ENCODE data around the gene KLRF2. TPM values are rescaled to one million over a fixed set of nuclear protein-coding genes. Genes with fewer than 3 reads are reported as not detected.

Gene KLRF2
- total RNA-seq, 2 donors from 2014 or later, result not detected

DNA sequence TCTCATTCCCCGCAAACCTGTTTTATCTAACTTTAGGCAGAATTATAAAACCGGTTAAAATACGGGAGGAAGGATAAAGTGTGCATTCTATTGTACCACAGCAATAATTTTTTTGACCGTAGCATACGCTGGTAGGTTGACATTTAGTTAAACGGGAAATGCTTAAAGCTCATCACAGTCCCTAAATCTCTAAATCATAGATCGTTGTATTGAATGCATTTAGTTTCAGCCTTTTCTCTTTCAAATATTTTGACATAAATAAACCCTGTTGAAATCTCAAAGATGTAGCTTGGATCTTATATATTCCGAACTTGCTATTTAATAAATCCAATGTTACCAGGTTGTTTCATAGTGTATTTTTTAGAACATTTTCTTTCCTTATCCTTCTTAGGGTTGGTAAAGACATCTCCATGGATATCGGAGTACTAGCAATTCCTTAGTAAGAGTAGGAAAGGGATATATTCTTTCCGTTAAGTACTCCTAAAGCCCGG is 12.9 kb upstream of the KLRF2 start:
- TF ChIP-seq, protein P1, sequence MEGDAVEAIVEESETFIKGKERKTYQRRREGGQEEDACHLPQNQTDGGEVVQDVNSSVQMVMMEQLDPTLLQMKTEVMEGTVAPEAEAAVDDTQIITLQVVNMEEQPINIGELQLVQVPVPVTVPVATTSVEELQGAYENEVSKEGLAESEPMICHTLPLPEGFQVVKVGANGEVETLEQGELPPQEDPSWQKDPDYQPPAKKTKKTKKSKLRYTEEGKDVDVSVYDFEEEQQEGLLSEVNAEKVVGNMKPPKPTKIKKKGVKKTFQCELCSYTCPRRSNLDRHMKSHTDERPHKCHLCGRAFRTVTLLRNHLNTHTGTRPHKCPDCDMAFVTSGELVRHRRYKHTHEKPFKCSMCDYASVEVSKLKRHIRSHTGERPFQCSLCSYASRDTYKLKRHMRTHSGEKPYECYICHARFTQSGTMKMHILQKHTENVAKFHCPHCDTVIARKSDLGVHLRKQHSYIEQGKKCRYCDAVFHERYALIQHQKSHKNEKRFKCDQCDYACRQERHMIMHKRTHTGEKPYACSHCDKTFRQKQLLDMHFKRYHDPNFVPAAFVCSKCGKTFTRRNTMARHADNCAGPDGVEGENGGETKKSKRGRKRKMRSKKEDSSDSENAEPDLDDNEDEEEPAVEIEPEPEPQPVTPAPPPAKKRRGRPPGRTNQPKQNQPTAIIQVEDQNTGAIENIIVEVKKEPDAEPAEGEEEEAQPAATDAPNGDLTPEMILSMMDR (IDR thresholded peaks at IDR 0.05), result no peak
- no peaks in the 10 kb centered on the region for H3K27me3 ChIP-seq
- peak overlapping the region; percentile 74 to 81 for H3K27ac ChIP-seq
- peaks cover 0 to 9% of the 10 kb centered on the region in 2 donors for H3K9me3 ChIP-seq
- no peaks in the 10 kb centered on the region for H3K36me3 ChIP-seq
- no peaks in the 10 kb centered on the region for H3K4me1 ChIP-seq
- peak overlapping the region; percentile 30 to 47 for H3K4me3 ChIP-seq
- DNase-seq (ENCODE audit: low spot score), result no peak

DNA sequence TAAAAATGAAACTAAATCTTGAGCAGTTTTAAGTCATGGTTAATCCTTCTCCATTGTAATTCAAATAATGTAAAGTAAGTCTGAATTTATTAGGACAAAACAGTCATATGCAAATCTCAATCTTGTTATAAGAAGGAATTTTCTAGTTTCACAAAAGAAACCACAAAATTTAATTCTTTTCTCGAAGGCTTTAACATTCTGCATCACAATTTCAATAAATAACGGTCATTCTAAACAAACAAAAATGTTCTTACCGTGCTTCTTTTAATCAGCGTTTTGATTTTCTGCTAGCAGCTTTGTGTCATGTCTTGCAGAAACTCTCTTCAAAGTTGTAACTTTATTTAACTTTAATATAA is 12.4 kb upstream of the KLRF2 start:
- TF ChIP-seq, protein P1 (IDR thresholded peaks at IDR 0.05), result no peak
- H3K4me1 ChIP-seq, result no peaks in the 10 kb centered on the region
- H3K27me3 ChIP-seq, result no peaks in the 10 kb centered on the region
- DNase-seq (ENCODE audit: low spot score), result no peak
- peak overlapping the region; percentile 30 to 47 for H3K4me3 ChIP-seq
- H3K9me3 ChIP-seq, result peaks cover 0 to 7% of the 10 kb centered on the region in 2 donors
- no peaks in the 10 kb centered on the region for H3K36me3 ChIP-seq
- peak overlapping the region; percentile 74 to 81 for H3K27ac ChIP-seq

DNA sequence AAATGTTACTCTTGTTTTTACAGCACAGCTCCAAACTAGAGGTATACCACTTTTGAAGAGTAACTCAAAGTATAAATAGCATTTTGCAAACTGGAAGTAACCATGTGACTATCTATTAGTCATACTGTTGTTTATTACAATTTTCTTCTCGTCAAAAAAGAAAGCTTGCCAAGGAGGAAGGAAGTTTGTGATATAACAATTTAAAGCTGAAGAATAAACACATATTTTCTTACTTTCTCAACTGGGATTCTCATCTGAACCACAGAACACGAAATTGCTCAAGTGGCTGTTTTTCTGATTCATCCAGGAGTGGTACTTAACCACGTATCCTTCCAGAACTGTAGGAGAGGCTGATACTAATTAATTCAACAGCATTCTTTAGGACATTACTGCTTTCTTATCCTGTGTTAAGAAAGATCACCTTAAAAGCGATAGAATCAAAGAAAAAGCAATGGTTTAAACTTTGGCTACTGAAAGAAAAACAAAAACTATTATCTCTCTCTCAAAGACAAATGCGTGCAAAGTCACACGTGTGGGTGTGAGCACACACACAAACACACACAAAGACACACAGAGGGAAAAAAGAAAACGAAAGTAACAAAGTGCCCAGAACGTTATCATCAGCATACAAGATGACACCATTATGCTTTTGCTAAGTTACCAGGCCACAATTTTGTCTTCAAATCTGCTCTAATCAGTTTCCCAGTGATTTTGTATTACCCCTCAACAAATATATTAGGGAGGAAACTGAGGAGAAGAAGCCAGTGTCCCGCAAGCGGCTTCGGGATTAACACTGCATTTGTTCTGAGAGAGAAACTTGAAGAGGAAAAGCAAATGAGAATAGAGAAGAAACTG is 11.8 kb upstream of the KLRF2 start, which contains the start of gene CLEC2B:
Gene CLEC2B (minus strand): TSS at position 48 of the 855 bp plus-strand sequence.
- Histone ChIP-seq H3K27ac (peak within 1 kb of the TSS; percentile 74 to 81), H3K4me1 (no peaks in the 10 kb centered on the region), H3K36me3 (no peaks in the 10 kb centered on the region), H3K4me3 (peak within 1 kb of the TSS; percentile 30 to 47), H3K27me3 (no peaks in the 10 kb centered on the region), H3K9me3 (peaks cover 0 to under 1% of the 10 kb centered on the region in 2 donors)
- TF ChIP-seq, protein P1 (IDR thresholded peaks at IDR 0.05), result no peak
- DNase-seq (ENCODE audit: low spot score), result no peak

DNA sequence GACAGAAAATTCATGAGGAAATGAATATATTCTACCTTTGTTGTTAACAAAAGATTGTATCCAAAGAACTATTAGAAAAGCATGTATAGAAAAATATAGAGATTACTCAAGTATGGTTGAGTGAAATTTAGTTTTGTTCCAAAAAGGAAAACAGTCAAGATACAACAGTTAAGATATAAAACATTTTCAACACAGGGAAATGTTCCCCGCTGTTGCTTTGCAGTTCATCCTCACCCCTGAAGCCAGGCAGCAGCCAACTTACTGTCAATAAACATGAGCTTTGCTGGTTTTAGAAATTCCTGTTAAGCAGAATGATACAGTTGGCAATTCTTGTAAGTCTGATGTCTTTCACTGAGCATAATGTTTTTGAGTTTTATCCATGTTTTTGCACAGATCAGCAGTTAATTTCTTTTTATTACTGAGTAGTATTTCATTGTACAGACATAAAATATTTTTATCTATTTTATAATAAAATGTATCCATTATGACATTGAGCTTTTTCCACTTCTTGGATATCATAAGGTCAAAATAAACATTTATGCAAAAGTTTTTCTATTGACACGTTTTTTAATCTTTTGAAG is 10.9 kb upstream of the KLRF2 start:
- TF ChIP-seq, protein P1 (IDR thresholded peaks at IDR 0.05), result no peak
- no peak for DNase-seq (ENCODE audit: low spot score)
- no peaks in the 10 kb centered on the region for H3K27me3 ChIP-seq
- H3K4me3 ChIP-seq, result peak overlapping the region; percentile 30 to 47
- no peaks in the 10 kb centered on the region for H3K9me3 ChIP-seq
- no peaks in the 10 kb centered on the region for H3K4me1 ChIP-seq
- H3K27ac ChIP-seq, result peak overlapping the region; percentile 74 to 81
- no peaks in the 10 kb centered on the region for H3K36me3 ChIP-seq

DNA sequence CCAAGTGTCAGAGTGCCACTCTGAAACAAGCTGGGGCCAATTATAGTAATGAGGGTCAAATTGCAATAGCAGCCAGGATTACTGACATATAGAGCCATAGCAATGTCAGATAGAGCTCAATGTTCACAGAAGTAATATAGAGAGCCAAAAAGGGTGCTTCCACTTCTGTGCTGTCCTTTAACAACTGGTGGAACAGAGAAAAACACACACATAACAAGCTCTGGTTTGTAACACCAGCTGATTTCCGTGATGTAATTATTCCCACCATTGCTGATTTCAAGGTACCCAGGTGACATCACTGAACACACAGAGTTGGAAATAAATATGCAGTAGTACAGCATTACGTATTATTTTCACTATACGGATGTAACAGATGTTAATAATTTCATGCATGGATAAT is 9.1 kb upstream of the KLRF2 start:
- no peak for DNase-seq (ENCODE audit: low spot score)
- H3K27ac ChIP-seq, result no peak overlapping the region
- H3K4me1 ChIP-seq, result no peaks in the 10 kb centered on the region
- TF ChIP-seq, protein P1 (IDR thresholded peaks at IDR 0.05), result no peak
- H3K27me3 ChIP-seq, result no peaks in the 10 kb centered on the region
- no peak overlapping the region for H3K4me3 ChIP-seq
- H3K9me3 ChIP-seq, result no peaks in the 10 kb centered on the region
- H3K36me3 ChIP-seq, result no peaks in the 10 kb centered on the region
